NCI-H345 treated with DMSO at 0.1 percent for 48 hours (cell line): ENCODE results near the gene DHRS12.

Experiments used
- DNase-seq: peaks from one replicate; lab custom pipeline; 2025; ENCODE audit not compliant: unreplicated experiment; lab: John Stamatoyannopoulos, UW

Gene DHRS12

GRCh38 chr13:51811920-51812451, 8.0 kb upstream of the DHRS12 start:
- no peak for DNase-seq

DNA sequence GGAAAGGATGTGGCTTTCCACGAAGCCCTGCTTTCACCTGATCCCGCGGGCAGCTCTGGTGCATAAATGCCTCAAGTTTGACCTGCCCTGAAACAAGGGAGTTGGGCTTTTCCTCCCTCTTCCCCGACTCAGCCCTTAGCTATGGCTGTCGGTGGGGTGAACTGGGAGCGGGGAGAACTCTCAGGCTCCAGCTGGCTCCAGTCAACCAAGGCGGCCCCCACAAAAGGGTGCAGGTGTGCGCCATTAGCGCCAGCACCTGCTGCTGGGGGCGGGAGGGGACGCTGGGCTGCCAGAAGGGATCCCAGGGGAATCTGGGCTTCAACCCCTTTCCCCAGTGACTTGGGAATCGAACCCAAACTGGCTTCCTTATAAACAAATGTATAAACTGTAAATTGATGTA, 7.1 kb upstream of the DHRS12 start:
- no peak for DNase-seq

GRCh38 chr13:51808811-51809210, 4.8 kb upstream of the DHRS12 start:
- DNase-seq: no peak

DNA sequence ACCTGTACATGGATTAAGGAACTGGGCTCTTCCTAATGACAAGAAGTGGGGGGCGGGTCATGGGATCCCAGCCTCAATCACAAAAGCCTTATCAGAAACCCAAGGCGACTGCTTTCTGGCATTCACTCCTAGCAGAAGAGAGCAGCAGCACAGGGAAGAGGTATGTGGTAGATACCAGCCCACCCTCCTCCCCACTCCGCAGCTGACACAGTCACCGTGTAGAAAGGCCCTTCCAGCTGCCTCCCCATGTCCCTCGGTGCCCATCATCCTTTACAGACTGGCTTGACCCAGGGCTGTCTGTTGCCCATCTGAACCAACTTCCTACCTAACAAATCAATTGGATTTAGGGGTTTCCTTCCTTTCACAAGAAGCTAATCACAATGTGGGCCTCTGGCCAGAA, 3.1 kb upstream of the DHRS12 start:
- no peak for DNase-seq

DNA sequence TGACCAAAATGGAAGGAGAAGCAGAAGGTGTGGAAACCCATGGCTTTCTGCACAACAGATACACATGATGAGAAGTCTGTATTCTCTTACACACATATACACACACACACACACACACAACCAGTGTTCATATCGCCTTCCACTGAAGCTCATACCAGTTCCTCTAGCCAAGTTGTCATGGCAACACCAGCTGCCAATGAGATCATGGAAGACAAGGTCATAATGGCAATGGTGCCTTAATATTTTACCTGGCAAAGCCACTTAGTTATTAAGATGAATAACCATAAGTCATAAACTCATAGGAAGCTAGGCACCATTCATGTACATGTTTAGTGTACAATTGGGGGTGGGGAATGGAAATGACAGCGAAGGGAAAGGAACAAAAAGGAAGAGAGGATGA, 2.6 kb upstream of the DHRS12 start:
- no peak for DNase-seq

DNA sequence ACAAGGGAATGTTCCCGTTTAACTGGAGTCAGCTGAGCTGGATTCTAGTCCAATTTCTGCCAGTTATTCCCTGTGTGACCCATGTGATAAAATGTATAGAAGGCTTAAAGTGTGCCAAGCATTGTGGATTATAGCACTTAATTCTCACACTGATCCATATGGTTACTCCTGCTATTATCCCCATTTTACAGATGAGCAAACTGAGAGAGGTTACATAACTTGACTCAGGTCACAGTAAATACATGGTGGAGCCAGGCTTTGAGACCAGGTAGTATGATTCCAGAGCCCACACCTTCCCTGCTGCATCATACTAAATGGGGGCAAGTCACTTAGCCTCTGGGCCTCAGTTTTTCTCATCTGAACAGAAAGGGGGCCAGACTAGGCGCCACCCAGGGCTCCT, 2.0 kb upstream of the DHRS12 start:
- no peak for DNase-seq

DNA sequence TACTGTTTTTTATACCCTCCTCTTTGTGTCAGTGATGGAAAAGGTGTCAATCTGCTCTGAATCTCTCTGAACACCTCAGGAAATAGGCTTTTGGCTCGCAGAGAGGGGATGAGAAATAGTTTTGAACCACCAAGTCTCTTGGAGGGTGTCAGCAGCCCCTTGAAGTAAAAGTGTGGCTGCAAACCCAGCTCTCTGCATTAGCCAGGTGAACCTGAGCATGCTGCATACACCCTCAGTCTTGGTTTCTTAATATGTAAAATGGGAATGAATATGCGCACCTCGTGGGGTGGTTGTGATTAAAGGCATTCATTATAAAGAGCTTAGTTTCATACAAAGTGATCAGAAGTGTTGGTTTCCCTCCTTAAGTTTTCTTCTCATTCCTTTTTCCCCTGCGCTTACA, 1.4 kb upstream of the DHRS12 start:
- no peak for DNase-seq

- DNase-seq: no peak
Observed at GRCh38 chr13:51804295-51805172, 571 bp upstream of the DHRS12 start.

- no peak for DNase-seq
Observed at GRCh38 chr13:51802631-51803418, 1.1 kb downstream of the DHRS12 start.

- peak; percentile 83 for DNase-seq
Observed at GRCh38 chr13:51801631-51802099, 2.3 kb downstream of the DHRS12 start.

GRCh38 chr13:51800486-51800885, 3.5 kb downstream of the DHRS12 start:
- no peak for DNase-seq

DNA sequence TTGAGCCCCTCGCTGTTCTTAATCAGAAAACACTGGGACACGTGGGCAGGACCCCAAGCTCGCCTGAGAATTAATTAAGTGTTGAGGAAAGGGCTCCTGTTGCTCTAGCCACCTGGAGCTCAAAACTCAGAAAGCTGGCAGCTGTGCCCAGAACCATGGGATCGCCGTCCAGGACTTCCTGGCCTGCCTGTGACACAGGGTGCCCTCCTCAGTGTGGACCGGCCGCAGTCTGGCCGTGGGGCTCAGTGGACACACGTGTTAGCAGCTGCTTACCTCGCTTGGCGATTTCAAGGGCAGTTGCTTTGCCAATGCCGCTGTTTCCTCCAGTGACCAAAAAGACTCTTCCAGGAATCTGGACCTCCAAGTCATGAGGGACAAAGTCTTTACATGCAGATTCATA, 4.7 kb downstream of the DHRS12 start:
- DNase-seq: no peak

- DNase-seq: peak; percentile 42
Observed at GRCh38 chr13:51797664-51798488, 6.1 kb downstream of the DHRS12 start.

DNA sequence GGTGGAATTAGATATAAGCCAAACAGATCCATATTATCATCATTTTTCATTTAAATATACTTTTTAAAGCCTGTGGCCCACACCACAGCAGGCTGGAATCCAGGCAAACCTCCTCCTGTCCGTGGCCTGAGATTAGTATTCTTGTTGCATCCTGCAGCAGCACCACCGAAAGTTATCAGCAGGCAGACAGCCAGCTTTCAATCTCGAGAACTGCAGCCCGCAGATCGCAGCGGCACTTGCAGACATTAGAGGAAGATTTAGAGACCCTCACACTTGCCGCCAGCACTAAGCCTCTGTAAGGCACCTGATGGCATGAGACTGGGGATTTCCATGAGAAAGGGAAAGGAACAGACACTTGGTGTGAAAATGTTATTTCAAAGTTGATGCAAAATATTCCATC, 7.4 kb downstream of the DHRS12 start:
- no peak for DNase-seq

GRCh38 chr13:51795419-51795818, 8.5 kb downstream of the DHRS12 start:
- no peak for DNase-seq

GRCh38 chr13:51794964-51795363, 9.0 kb downstream of the DHRS12 start:
- DNase-seq: no peak

- DNase-seq: no peak
Observed at GRCh38 chr13:51793570-51794271, 10.2 kb downstream of the DHRS12 start.

DNA sequence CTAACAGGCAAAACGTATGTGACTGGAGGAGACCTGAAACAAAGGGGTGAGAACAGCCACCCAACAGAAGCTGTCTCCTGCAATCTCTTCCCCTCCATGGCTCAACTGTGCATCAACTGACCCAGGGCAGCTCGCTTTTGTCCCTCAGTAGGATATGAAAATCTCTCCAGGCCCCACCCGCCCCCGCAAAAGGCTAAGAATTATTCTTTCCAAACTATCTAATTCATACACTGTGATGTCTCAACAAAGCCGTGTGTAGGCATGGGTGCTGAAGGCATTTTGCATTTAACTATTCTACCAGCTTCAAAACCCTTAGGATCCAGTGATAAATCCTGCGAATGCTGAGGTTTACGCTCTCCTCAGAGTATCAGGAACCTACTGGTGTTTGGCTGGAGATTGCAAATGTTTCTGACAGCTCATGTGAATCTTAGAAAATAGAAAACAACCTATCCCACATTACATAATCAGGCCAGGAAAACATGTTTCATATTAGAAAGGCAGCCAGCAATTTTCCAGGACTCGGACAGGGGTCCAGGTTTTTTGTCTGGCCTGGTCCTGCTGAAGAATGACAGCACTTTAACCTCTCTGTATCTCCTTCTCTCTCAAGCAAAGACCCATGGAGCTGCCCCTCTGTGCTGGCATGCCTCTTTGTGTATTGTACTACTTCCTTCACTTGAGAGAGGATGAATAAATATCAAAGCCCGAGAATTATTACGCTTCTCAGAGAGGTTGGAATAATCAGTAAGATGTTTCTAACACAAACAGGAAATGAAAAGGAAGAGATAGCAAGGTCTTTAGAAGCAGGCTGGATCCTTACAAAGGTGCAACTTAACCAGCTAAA, 17.3 kb downstream of the DHRS12 start:
- DNase-seq: no peak

DNA sequence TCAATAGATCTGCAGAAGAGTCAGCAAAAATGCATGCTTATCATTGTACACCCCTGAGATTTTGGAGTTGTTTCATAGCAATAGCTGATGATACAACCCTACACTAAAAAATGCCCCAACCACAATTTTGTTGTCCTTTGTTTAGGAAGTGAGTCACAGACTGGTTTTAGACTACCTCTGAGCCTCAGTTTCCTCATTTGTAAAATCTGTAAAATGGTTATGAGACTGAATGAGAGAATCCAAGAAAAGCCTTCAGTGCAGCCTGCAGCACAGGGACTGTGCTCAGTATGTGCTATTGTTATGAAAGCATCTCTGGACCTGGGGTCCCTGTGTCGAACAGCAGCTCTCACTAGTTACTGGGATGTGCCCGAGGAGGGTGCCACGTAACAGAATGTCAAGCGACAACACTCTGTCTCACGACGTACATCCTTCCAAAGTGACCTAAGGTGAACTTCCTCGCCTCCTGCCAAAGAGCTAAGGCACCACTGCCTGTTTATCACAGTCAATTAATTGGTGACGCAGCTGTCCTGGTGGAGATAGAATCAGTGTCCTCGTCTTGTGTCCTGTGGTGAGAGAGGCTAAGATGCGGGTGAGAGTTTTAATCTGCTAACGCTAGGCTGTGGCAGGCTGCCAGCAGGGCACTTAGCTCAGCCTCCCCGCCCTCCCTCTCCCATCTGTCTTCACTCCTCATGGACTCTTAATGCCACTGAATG, 18.1 kb downstream of the DHRS12 start:
- DNase-seq: peak; percentile 80
